SU-DHL-6 (cell line): ENCODE results near the gene PMEPA1.

ENCODE experiments used
- CTCF ChIP-seq: fragments of 200-600 bp; sonication (generic); IDR thresholded peaks from one replicate; pipeline ENCODE4 v1.5.1; 2017; ENCODE audit warnings: antibody characterized with exemption, mild to moderate bottlenecking, low read length, moderate library complexity; ENCODE audit not compliant: insufficient read depth, poor library complexity, severe bottlenecking
- EZH2phosphoT487 ChIP-seq: fragments of 200-600 bp; sonication (generic), shearing (Covaris generic); conservative IDR thresholded peaks from 2 replicates; pipeline ENCODE4 v1.6.1; 2018; ENCODE audit warnings: mild to moderate bottlenecking, antibody characterized with exemption, low read length, moderate library complexity, mixed read lengths

- TF ChIP-seq CTCF = no peak
- no peak for TF ChIP-seq EZH2phosphoT487
These were observed 70.9 kb downstream of the PMEPA1 start for GRCh38 chr20:57638895-57639236.
